OCI-LY3 (cell line): ENCODE results near the gene PIP5K1B.

Experiments
- H2AFZ ChIP-seq: fragments of 200-600, 300-600 bp; shearing (Covaris generic); 2 replicates; pipeline ENCODE4 v1.6.0; 2014; ENCODE audit warnings: antibody characterized with exemption, low read depth, low read length
- H3K27ac ChIP-seq: fragments of 200-600, 300-600 bp; sonication (generic); 2 replicates; pipeline ENCODE4 v1.5.1; 2014; ENCODE audit warnings: mild to moderate bottlenecking, low read length, moderate library complexity, mixed read lengths
- H3K27me3 ChIP-seq: fragments of 200-600, 300-600 bp; sonication (generic); 2 replicates; pipeline ENCODE4 v1.6.1; 2014; ENCODE audit warnings: low read depth, low read length, mixed read lengths
- H3K36me3 ChIP-seq: fragments of 200-600, 300-600 bp; sonication (generic); replicated peaks from 2 replicates; pipeline ENCODE3; 2014; ENCODE audit warnings: low read depth, low read length, mixed read lengths
- H3K4me1 ChIP-seq: fragments of 300-600, 200-600 bp; sonication (generic); 2 replicates; pipeline ENCODE4 v1.6.1; 2014; ENCODE audit warnings: low read length, mixed read lengths
- H3K4me2 ChIP-seq: fragments of 200-600, 300-600 bp; sonication (generic); 2 replicates; pipeline ENCODE4 v1.6.1; 2014; ENCODE audit warnings: low read length, mixed read lengths
- H3K4me3 ChIP-seq: fragments of 300-600, 200-600 bp; sonication (generic); 2 replicates; pipeline ENCODE4 v1.5.1; 2014; ENCODE audit warnings: antibody characterized with exemption, mild to moderate bottlenecking, low read length, moderate library complexity
- H3K79me2 ChIP-seq: fragments of 300-600, 200-600 bp; shearing (Covaris generic); 2 replicates; pipeline ENCODE4 v1.6.1; 2014; ENCODE audit warnings: mild to moderate bottlenecking, low read length, mixed read lengths
- H3K9ac ChIP-seq: fragments of 300-600, 200-600 bp; shearing (Covaris generic); 2 replicates; pipeline ENCODE4 v1.6.0; 2014; ENCODE audit warnings: mild to moderate bottlenecking, low read length, moderate library complexity
- H3K9me3 ChIP-seq: fragments of 200-600, 300-600 bp; shearing (Covaris generic); 2 replicates; pipeline ENCODE4 v1.6.1; 2014; ENCODE audit warnings: low read length, mixed read lengths; ENCODE audit not compliant: insufficient read depth
- H4K20me1 ChIP-seq: fragments of 200-600, 300-600 bp; sonication (generic); 2 replicates; pipeline ENCODE4 v1.6.1; 2016; ENCODE audit warnings: low read length, mixed read lengths; ENCODE audit not compliant: insufficient read depth
- EZH2phosphoT487 ChIP-seq: fragments of 200-600 bp; shearing (Covaris generic); IDR thresholded peaks from 2 replicates; pipeline ENCODE4 v1.6.1; 2018; ENCODE audit warnings: antibody characterized with exemption, mixed run types, low read depth
- TF ChIP-seq, protein P1 (sequence below): fragments of 200-600, 300-600 bp; sonication (generic); IDR thresholded peaks from 2 replicates; pipeline ENCODE4 v1.5.1; 2014; ENCODE audit warnings: antibody characterized with exemption, low read length, low read depth

PIP5K1B gene, protein sequence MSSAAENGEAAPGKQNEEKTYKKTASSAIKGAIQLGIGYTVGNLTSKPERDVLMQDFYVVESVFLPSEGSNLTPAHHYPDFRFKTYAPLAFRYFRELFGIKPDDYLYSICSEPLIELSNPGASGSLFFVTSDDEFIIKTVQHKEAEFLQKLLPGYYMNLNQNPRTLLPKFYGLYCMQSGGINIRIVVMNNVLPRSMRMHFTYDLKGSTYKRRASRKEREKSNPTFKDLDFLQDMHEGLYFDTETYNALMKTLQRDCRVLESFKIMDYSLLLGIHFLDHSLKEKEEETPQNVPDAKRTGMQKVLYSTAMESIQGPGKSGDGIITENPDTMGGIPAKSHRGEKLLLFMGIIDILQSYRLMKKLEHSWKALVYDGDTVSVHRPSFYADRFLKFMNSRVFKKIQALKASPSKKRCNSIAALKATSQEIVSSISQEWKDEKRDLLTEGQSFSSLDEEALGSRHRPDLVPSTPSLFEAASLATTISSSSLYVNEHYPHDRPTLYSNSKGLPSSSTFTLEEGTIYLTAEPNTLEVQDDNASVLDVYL

DNA sequence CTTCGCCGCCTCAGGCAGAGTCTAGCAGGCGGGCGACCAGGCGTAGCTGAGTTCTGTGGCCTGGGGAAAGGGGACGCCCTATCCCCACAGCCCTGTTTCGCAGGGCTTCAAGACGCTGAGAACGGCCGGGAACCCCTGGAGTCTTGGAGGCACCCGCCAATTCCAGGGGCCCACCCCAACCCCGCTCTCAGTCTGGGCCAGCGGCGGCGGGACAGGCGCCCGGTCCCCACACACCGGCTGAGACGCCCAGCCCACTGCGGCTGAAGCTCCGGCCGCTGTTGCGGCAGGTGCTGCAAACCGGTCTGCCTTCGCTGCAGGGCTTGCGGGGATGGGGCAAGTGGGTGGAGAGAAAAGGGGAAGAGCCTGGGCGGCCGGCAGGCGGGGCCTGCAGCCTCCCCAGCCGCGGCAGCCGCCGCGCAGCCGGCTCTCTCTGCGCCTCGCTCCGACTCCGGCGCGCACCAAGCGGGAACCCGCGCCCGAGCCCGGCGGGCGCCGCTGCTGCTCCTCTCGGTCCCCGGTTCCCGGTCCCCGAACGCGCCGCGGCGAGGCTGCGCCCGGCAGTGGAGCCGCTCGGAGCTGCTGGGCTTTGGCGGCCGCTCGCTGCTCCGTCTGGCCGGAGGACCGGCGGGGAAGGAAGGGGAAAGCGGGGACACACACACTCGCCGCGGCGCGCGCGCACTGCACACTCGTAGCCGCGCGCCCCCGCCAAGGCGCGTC, at the start of gene PIP5K1B:
Gene PIP5K1B (plus strand): TSS at position 427 of the 717 bp plus-strand sequence. CDS start 117,375 bp downstream, outside the sequence.
- no peak within 1 kb of the TSS for H3K27ac ChIP-seq
- peak within 1 kb of the TSS; percentile 97 for H3K4me2 ChIP-seq
- H3K9ac ChIP-seq = peak within 1 kb of the TSS; percentile 51
- H3K79me2 ChIP-seq = no peaks in the 10 kb centered on the region
- H3K27me3 ChIP-seq = peaks cover 77% of the 10 kb centered on the region
- TF ChIP-seq, protein P1, sequence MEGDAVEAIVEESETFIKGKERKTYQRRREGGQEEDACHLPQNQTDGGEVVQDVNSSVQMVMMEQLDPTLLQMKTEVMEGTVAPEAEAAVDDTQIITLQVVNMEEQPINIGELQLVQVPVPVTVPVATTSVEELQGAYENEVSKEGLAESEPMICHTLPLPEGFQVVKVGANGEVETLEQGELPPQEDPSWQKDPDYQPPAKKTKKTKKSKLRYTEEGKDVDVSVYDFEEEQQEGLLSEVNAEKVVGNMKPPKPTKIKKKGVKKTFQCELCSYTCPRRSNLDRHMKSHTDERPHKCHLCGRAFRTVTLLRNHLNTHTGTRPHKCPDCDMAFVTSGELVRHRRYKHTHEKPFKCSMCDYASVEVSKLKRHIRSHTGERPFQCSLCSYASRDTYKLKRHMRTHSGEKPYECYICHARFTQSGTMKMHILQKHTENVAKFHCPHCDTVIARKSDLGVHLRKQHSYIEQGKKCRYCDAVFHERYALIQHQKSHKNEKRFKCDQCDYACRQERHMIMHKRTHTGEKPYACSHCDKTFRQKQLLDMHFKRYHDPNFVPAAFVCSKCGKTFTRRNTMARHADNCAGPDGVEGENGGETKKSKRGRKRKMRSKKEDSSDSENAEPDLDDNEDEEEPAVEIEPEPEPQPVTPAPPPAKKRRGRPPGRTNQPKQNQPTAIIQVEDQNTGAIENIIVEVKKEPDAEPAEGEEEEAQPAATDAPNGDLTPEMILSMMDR = peak; percentile 7; the same call in 1 of the 2 replicates
- TF ChIP-seq EZH2phosphoT487 = no peak
- H3K9me3 ChIP-seq = no peaks in the 10 kb centered on the region
- no peaks in the 10 kb centered on the region for H3K36me3 ChIP-seq
- H3K4me1 ChIP-seq = peaks cover 39% of the 10 kb centered on the region
- peak within 1 kb of the TSS; percentile 94 for H3K4me3 ChIP-seq
- H2AFZ ChIP-seq = peak within 1 kb of the TSS; percentile 89; the same call in 1 of the 2 replicates
- H4K20me1 ChIP-seq = peaks cover 5% of the 10 kb centered on the region; the same call in 1 of the 2 replicates

DNA sequence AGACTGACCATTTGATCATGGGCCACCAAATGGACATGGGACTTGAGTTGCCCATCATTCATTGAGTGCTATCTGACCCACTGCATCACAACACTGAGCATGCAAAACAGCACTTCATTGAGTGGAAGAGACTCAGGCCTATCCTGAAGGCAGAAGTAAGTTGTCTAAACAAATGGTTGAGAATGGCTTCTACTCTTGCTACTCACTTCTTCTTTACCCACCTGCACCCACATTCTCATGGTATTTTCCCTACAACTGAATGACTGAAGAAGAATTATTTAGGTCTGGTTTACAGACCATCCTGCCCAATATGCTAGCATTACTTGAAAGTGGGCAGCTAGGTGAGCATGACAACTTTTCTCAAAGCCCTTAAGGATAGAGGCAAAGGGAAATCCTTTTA, 41.0 kb upstream of the PIP5K1B start:
- H3K4me1 ChIP-seq = no peaks in the 10 kb centered on the region
- no peak overlapping the region for H3K9ac ChIP-seq
- H3K9me3 ChIP-seq = no peaks in the 10 kb centered on the region
- H3K27me3 ChIP-seq = peaks cover 3% of the 10 kb centered on the region; the same call in 1 of the 2 replicates
- no peaks in the 10 kb centered on the region for H3K79me2 ChIP-seq
- H3K4me2 ChIP-seq = no peak overlapping the region
- no peak overlapping the region for H3K27ac ChIP-seq
- H3K36me3 ChIP-seq = no peaks in the 10 kb centered on the region
- no peak overlapping the region for H3K4me3 ChIP-seq
- H4K20me1 ChIP-seq = no peaks in the 10 kb centered on the region
- H2AFZ ChIP-seq = no peak overlapping the region
- TF ChIP-seq, protein P1 = no peak
- TF ChIP-seq EZH2phosphoT487 = no peak

DNA sequence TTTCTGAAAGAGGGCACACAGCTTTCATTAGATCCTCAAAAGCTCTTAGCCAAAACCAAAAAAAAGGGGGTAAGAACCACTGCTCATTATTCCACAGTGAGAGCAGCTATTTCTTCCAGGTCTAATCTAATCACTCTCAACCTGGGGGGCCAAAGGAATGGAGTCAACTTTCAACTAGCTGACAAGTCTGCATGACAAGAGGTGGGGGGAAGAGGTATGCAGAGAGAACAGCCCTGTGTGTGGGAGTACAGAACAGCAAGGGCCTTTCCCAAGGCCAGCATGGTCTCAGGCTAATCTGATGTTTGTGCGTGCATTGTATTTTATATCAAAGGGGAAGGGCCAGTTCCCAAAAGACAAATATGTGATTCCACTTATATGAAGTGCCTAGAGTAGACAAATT, 36.9 kb upstream of the PIP5K1B start:
- Histone ChIP-seq H3K79me2 (no peaks in the 10 kb centered on the region), H3K4me2 (no peak overlapping the region), H4K20me1 (no peaks in the 10 kb centered on the region), H3K4me3 (no peak overlapping the region), H2AFZ (no peak overlapping the region), H3K9me3 (no peaks in the 10 kb centered on the region), H3K9ac (no peak overlapping the region), H3K4me1 (no peaks in the 10 kb centered on the region), H3K27ac (no peak overlapping the region), H3K27me3 (0 out of 2 replicates have a peak, but pooled peaks cover 3% of the 10 kb centered on the region), H3K36me3 (no peaks in the 10 kb centered on the region)
- no peak for TF ChIP-seq EZH2phosphoT487
- TF ChIP-seq, protein P1 = no peak

DNA sequence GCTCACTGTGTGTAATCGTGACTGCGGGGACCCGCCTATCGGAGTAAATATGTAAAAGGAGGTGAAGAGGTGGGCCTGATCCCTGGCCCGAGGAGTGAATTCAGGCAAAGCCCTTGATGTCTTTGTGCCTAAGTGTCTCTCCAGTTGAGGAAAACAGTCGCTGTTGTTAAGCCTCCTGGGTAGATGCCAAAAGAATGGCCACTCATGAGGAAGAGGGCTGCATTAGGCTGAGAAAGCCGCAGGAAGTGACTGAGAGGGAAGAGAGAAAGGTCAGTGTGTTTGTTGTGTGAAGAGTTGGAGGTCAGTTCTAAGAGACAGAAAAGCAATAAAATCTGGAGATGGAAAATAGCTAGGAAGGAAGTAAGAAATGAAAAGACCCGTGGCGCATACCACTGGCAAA, 35.8 kb upstream of the PIP5K1B start:
- Histone ChIP-seq H3K36me3 (no peaks in the 10 kb centered on the region), H3K4me3 (no peak overlapping the region), H3K79me2 (no peaks in the 10 kb centered on the region), H3K27ac (no peak overlapping the region), H3K4me2 (no peak overlapping the region), H2AFZ (no peak overlapping the region), H3K9me3 (no peaks in the 10 kb centered on the region), H3K9ac (no peak overlapping the region), H3K4me1 (no peaks in the 10 kb centered on the region), H4K20me1 (no peaks in the 10 kb centered on the region), H3K27me3 (0 out of 2 replicates have a peak, but pooled peaks cover 3% of the 10 kb centered on the region)
- no peak for TF ChIP-seq EZH2phosphoT487
- TF ChIP-seq, protein P1 = no peak
